Ectodermal cell (in vitro differentiated cells): Measurements from ENCODE around the gene CA12.
"Not testable (repeated sequence)": the region's sequence is repeated elsewhere in the genome, so short reads cannot be mapped to it uniquely, and the experiment has no call there.

Experiments
- H3K27ac ChIP-seq: 2 replicates; pipeline ENCODE4 v1.7.0; 2013; ENCODE audit warnings: mild to moderate bottlenecking, low read depth, low read length; ENCODE audit not compliant: insufficient read depth, poor library complexity, severe bottlenecking
- H3K27me3 ChIP-seq: 2 replicates; pipeline ENCODE4 v1.7.0; 2013; ENCODE audit warnings: mild to moderate bottlenecking, low read length; ENCODE audit not compliant: insufficient read depth, control insufficient read depth, poor library complexity, severe bottlenecking
- H3K36me3 ChIP-seq: one replicate; pipeline ENCODE4 v1.7.0; 2013; ENCODE audit warnings: low read length; ENCODE audit not compliant: control insufficient read depth, insufficient read depth
- H3K4me1 ChIP-seq: one replicate; pipeline ENCODE4 v1.7.0; 2013; ENCODE audit warnings: low read length; ENCODE audit not compliant: control insufficient read depth, insufficient read depth
- H3K4me3 ChIP-seq: 2 replicates; pipeline ENCODE4 v1.7.0; 2013; ENCODE audit warnings: low read depth, low read length, control low read depth; ENCODE audit not compliant: insufficient read depth
- H3K9me3 ChIP-seq: 2 replicates; pipeline ENCODE4 v1.7.0; 2013; ENCODE audit warnings: mild to moderate bottlenecking, low read length, moderate library complexity; ENCODE audit not compliant: control insufficient read depth
- WGBS, 2 experiments: methylation state at CpG; one replicate each; pipeline ENCODE4 v1.1.7; 2013; ENCODE audit warnings: missing lambda C conversion rate in 2 of 2; 5-methylcytosine and 5-hydroxymethylcytosine counted together

CA12 gene

GRCh38 chr15:63327648-63328421, 53.8 kb downstream of the CA12 start:
- Histone ChIP-seq H3K27ac (no peak overlapping the region), H3K36me3 (no peaks in the 10 kb centered on the region), H3K4me3 (no peak overlapping the region), H3K27me3 (no peaks in the 10 kb centered on the region), H3K4me1 (peaks cover 9% of the 10 kb centered on the region), H3K9me3 (no peaks in the 10 kb centered on the region)
- WGBS, 2 experiments: 93 to 94% methylated on average over 12 of the region's 12 CpGs

GRCh38 chr15:63324770-63325169, 56.9 kb downstream of the CA12 start:
- peaks cover 9% of the 10 kb centered on the region for H3K4me1 ChIP-seq
- H3K4me3 ChIP-seq: no peak overlapping the region
- WGBS, 2 experiments: 91 to 96% methylated on average over 7 of the region's 7 CpGs
- H3K27ac ChIP-seq: no peak overlapping the region
- H3K27me3 ChIP-seq: no peaks in the 10 kb centered on the region
- H3K36me3 ChIP-seq: no peaks in the 10 kb centered on the region
- H3K9me3 ChIP-seq: no peaks in the 10 kb centered on the region

- peaks cover 9% of the 10 kb centered on the region for H3K4me1 ChIP-seq
- no peaks in the 10 kb centered on the region for H3K36me3 ChIP-seq
- no peak overlapping the region for H3K27ac ChIP-seq
- no peak overlapping the region for H3K4me3 ChIP-seq
- H3K9me3 ChIP-seq: no peaks in the 10 kb centered on the region
- no peaks in the 10 kb centered on the region for H3K27me3 ChIP-seq
- 87 to 91% methylated on average over 9 of the region's 9 CpGs for WGBS, 2 experiments
Observed at GRCh38 chr15:63323798-63324563, 57.7 kb downstream of the CA12 start.

GRCh38 chr15:63322541-63322940, 59.1 kb downstream of the CA12 start:
- no peak overlapping the region for H3K27ac ChIP-seq
- H3K4me1 ChIP-seq: peaks cover 9% of the 10 kb centered on the region
- H3K27me3 ChIP-seq: no peaks in the 10 kb centered on the region
- no peak overlapping the region for H3K4me3 ChIP-seq
- H3K9me3 ChIP-seq: no peaks in the 10 kb centered on the region
- no peaks in the 10 kb centered on the region for H3K36me3 ChIP-seq
- 84 to 90% methylated on average over 4 of the region's 4 CpGs for WGBS, 2 experiments

GRCh38 chr15:63321462-63321861, 60.2 kb downstream of the CA12 start:
- H3K27me3 ChIP-seq: no peaks in the 10 kb centered on the region
- WGBS, 2 experiments: 96% methylated on average over 29 of the region's 29 CpGs
- no peak overlapping the region for H3K27ac ChIP-seq
- H3K4me3 ChIP-seq: no peak overlapping the region
- no peaks in the 10 kb centered on the region for H3K36me3 ChIP-seq
- H3K4me1 ChIP-seq: peaks cover 9% of the 10 kb centered on the region
- no peaks in the 10 kb centered on the region for H3K9me3 ChIP-seq

- not testable (repeated sequence) for H3K4me3 ChIP-seq, H3K9me3 ChIP-seq, H3K4me1 ChIP-seq, H3K27me3 ChIP-seq, H3K27ac ChIP-seq, H3K36me3 ChIP-seq
- WGBS, 2 experiments: 93 to 97% methylated on average over 7 to 8 of the region's 11 CpGs
Observed at GRCh38 chr15:63320981-63321380, 60.7 kb downstream of the CA12 start.

GRCh38 chr15:63320446-63320845, 61.2 kb downstream of the CA12 start:
- not testable (repeated sequence) for H3K4me1 ChIP-seq, H3K27me3 ChIP-seq, H3K9me3 ChIP-seq, H3K4me3 ChIP-seq, H3K36me3 ChIP-seq, H3K27ac ChIP-seq
- WGBS, 2 experiments: 95 to 96% methylated on average over 6 of the region's 10 CpGs

GRCh38 chr15:63319065-63319464, 62.6 kb downstream of the CA12 start:
- WGBS, 2 experiments: no CpG with 5 or more reads among the region's 3 CpGs
- H3K27ac ChIP-seq: no peak overlapping the region
- no peaks in the 10 kb centered on the region for H3K27me3 ChIP-seq
- no peaks in the 10 kb centered on the region for H3K9me3 ChIP-seq
- no peaks in the 10 kb centered on the region for H3K36me3 ChIP-seq
- H3K4me1 ChIP-seq: peaks cover 6% of the 10 kb centered on the region
- H3K4me3 ChIP-seq: no peak overlapping the region

- Histone ChIP-seq H3K36me3 (no peaks in the 10 kb centered on the region), H3K4me3 (no peak overlapping the region), H3K27me3 (no peaks in the 10 kb centered on the region), H3K9me3 (no peaks in the 10 kb centered on the region), H3K27ac (no peak overlapping the region), H3K4me1 (no peaks in the 10 kb centered on the region)
- 94 to 95% methylated on average over 4 of the region's 4 CpGs for WGBS, 2 experiments
Observed at GRCh38 chr15:63318344-63318743, 63.3 kb downstream of the CA12 start.

GRCh38 chr15:63314409-63314808, 67.2 kb downstream of the CA12 start:
- H3K36me3 ChIP-seq: no peaks in the 10 kb centered on the region
- 61 to 80% methylated on average over 2 of the region's 2 CpGs for WGBS, 2 experiments
- H3K9me3 ChIP-seq: no peaks in the 10 kb centered on the region
- no peak overlapping the region for H3K27ac ChIP-seq
- H3K27me3 ChIP-seq: no peaks in the 10 kb centered on the region
- H3K4me1 ChIP-seq: no peaks in the 10 kb centered on the region
- H3K4me3 ChIP-seq: no peak overlapping the region
